Neural cell (in vitro differentiated cells): Measurements from ENCODE around the gene CDX1. TPM values are rescaled to one million over a fixed set of nuclear protein-coding genes. Genes with fewer than 3 reads are reported as not detected.

Experiments used
- H2AFZ ChIP-seq: fragments of 200-600, 300-800 bp; sonication (generic), shearing (Covaris generic); 2 replicates; pipeline ENCODE4 v1.6.0; 2014; ENCODE audit warnings: low read depth, mild to moderate bottlenecking, antibody characterized with exemption, low read length, moderate library complexity
- H3F3A ChIP-seq: fragments of 200-600 bp; shearing (Covaris generic); 2 replicates; pipeline ENCODE4 v1.6.1; 2016; ENCODE audit warnings: mild to moderate bottlenecking, moderate library complexity, mixed read lengths, antibody characterized with exemption, low read length; ENCODE audit not compliant: insufficient read depth, poor library complexity, severe bottlenecking
- H3K27ac ChIP-seq: fragments of 200-600, 300-800 bp; sonication (generic), shearing (Covaris generic); 2 replicates; pipeline ENCODE4 v1.5.1; 2014; ENCODE audit warnings: mild to moderate bottlenecking, low read length, moderate library complexity
- H3K27me3 ChIP-seq: fragments of 300-800, 200-600 bp; sonication (generic), shearing (Covaris generic); 2 replicates; pipeline ENCODE4 v1.6.0; 2014; ENCODE audit warnings: mild to moderate bottlenecking, low read depth, low read length, moderate library complexity; ENCODE audit not compliant: insufficient read depth
- H3K36me3 ChIP-seq: fragments of 300-800, 200-600 bp; sonication (generic), shearing (Covaris generic); 2 replicates; pipeline ENCODE4 v1.5.1; 2014; ENCODE audit warnings: mild to moderate bottlenecking, antibody characterized with exemption, low read length, moderate library complexity; ENCODE audit not compliant: insufficient read depth
- H3K4me2 ChIP-seq: fragments of 300-800, 200-600 bp; sonication (generic), shearing (Covaris generic); 2 replicates; pipeline ENCODE4 v1.6.0; 2014; ENCODE audit warnings: mild to moderate bottlenecking, low read length
- H3K4me3 ChIP-seq: fragments of 300-800, 200-600 bp; sonication (generic), shearing (Covaris generic); 2 replicates; pipeline ENCODE4 v1.5.1; 2014; ENCODE audit warnings: mild to moderate bottlenecking, low read length, moderate library complexity
- H3K79me2 ChIP-seq: fragments of 200-600 bp; shearing (Covaris generic); replicated peaks from 2 replicates; pipeline ENCODE4 v1.6.0; 2014; ENCODE audit warnings: mild to moderate bottlenecking, low read length, moderate library complexity; ENCODE audit not compliant: insufficient read depth
- H3K9ac ChIP-seq: fragments of 300-800, 200-600 bp; sonication (generic), shearing (Covaris generic); 2 replicates; pipeline ENCODE4 v1.6.1; 2016; ENCODE audit warnings: mild to moderate bottlenecking, low read length, mixed read lengths
- H3K9me2 ChIP-seq: fragments of 200-600 bp; shearing (Covaris generic); 2 replicates; pipeline ENCODE4 v1.6.1; 2016; ENCODE audit warnings: mild to moderate bottlenecking, low read length, mixed read lengths; ENCODE audit not compliant: insufficient read depth
- H3K9me3 ChIP-seq: fragments of 200-600, 300-800 bp; sonication (generic), shearing (Covaris generic); 2 replicates; pipeline ENCODE4 v1.6.1; 2016; ENCODE audit warnings: mild to moderate bottlenecking, mixed run types, low read length, moderate library complexity, mixed read lengths
- H4K20me1 ChIP-seq: fragments of 200-600 bp; shearing (Covaris generic); 2 replicates; pipeline ENCODE4 v1.6.1; 2016; ENCODE audit warnings: mild to moderate bottlenecking, mixed run types; ENCODE audit not compliant: insufficient read depth
- EP300 ChIP-seq: fragments of 450-650 bp; conservative IDR thresholded peaks from 2 replicates; pipeline ENCODE4 v1.6.1; 2014; ENCODE audit warnings: antibody characterized with exemption, mild to moderate bottlenecking, moderate library complexity; ENCODE audit not compliant: poor library complexity, severe bottlenecking
- EZH2 ChIP-seq: fragments of 200-600, 300-800 bp; shearing (Covaris generic), sonication (generic); IDR thresholded peaks from 2 replicates; pipeline ENCODE4 v1.6.1; 2014; ENCODE audit warnings: antibody characterized with exemption, low read length, borderline replicate concordance, mild to moderate bottlenecking; ENCODE audit not compliant: insufficient read depth, poor library complexity, severe bottlenecking
- MXI1 ChIP-seq: fragments of 450-650 bp; conservative IDR thresholded peaks from 2 replicates; pipeline ENCODE4 v1.6.1; 2014; ENCODE audit warnings: antibody characterized with exemption, mild to moderate bottlenecking; ENCODE audit not compliant: poor library complexity, severe bottlenecking
- POLR2AphosphoS5 ChIP-seq: IDR thresholded peaks from 2 replicates; pipeline ENCODE4 v1.6.1; 2012
- RAD21 ChIP-seq: fragments of 450-650 bp; conservative IDR thresholded peaks from 2 replicates; pipeline ENCODE4 v1.6.1; 2014; ENCODE audit warnings: antibody characterized with exemption, mild to moderate bottlenecking, moderate library complexity
- REST ChIP-seq: IDR thresholded peaks from 2 replicates; pipeline ENCODE4 v1.6.1; 2012; ENCODE audit warnings: borderline replicate concordance
- SMC3 ChIP-seq: fragments of 450-650 bp; conservative IDR thresholded peaks from 2 replicates; pipeline ENCODE4 v1.6.1; 2014; ENCODE audit warnings: antibody characterized with exemption, mild to moderate bottlenecking, moderate library complexity; ENCODE audit not compliant: poor library complexity
- TAF1 ChIP-seq: IDR thresholded peaks from 2 replicates; pipeline ENCODE4 v1.6.1; 2012; ENCODE audit warnings: low read depth
- polyA plus RNA-seq: library from polyadenylated mRNA; depleted of rRNA; stranded (reverse); fragments of >200 nt; gene quantifications from 2 replicates; pipeline ENCODE4 v1.2.3, GENCODE V29; 2014
- TF ChIP-seq, protein P1 (sequence below): fragments of 450-650 bp; IDR thresholded peaks from 2 replicates; pipeline ENCODE4 v1.5.1; 2014; ENCODE audit warnings: antibody characterized with exemption, mild to moderate bottlenecking, moderate library complexity; ENCODE audit not compliant: poor library complexity, severe bottlenecking

The CDX1 gene
- polyA plus RNA-seq, 1 donor from 2014 or later: not detected

- H3K27ac ChIP-seq: no peak overlapping the region
- no peaks in the 10 kb centered on the region for H3K79me2 ChIP-seq
- no peak overlapping the region for H3K4me3 ChIP-seq
- H3K36me3 ChIP-seq: no peaks in the 10 kb centered on the region
- H4K20me1 ChIP-seq: no peaks in the 10 kb centered on the region
- no peak overlapping the region for H3K9ac ChIP-seq
- no peaks in the 10 kb centered on the region for H3K9me3 ChIP-seq
- H3K4me2 ChIP-seq: no peak overlapping the region
- H3K9me2 ChIP-seq: no peaks in the 10 kb centered on the region
- H3F3A ChIP-seq: no peaks in the 10 kb centered on the region
- H3K27me3 ChIP-seq: no peaks in the 10 kb centered on the region
- no peak overlapping the region for H2AFZ ChIP-seq
- TF ChIP-seq EP300 (no peak), TAF1 (no peak), RAD21 (peak; percentile 95), REST (no peak), MXI1 (no peak), EZH2 (no peak), SMC3 (peak; percentile 95), POLR2AphosphoS5 (peak; percentile 6)
- TF ChIP-seq, protein P1, sequence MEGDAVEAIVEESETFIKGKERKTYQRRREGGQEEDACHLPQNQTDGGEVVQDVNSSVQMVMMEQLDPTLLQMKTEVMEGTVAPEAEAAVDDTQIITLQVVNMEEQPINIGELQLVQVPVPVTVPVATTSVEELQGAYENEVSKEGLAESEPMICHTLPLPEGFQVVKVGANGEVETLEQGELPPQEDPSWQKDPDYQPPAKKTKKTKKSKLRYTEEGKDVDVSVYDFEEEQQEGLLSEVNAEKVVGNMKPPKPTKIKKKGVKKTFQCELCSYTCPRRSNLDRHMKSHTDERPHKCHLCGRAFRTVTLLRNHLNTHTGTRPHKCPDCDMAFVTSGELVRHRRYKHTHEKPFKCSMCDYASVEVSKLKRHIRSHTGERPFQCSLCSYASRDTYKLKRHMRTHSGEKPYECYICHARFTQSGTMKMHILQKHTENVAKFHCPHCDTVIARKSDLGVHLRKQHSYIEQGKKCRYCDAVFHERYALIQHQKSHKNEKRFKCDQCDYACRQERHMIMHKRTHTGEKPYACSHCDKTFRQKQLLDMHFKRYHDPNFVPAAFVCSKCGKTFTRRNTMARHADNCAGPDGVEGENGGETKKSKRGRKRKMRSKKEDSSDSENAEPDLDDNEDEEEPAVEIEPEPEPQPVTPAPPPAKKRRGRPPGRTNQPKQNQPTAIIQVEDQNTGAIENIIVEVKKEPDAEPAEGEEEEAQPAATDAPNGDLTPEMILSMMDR: peak; percentile 94
These were observed 51.5 kb downstream of the CDX1 start for GRCh38 chr5:150217873-150218692.

GRCh38 chr5:150218693-150219035, 52.1 kb downstream of the CDX1 start:
- no peak overlapping the region for H3K9ac ChIP-seq
- H3K27ac ChIP-seq: no peak overlapping the region
- no peaks in the 10 kb centered on the region for H3K9me3 ChIP-seq
- no peaks in the 10 kb centered on the region for H3K79me2 ChIP-seq
- H3K4me3 ChIP-seq: no peak overlapping the region
- no peak overlapping the region for H2AFZ ChIP-seq
- H3F3A ChIP-seq: no peaks in the 10 kb centered on the region
- H3K4me2 ChIP-seq: no peak overlapping the region
- no peaks in the 10 kb centered on the region for H4K20me1 ChIP-seq
- TF ChIP-seq EZH2 (no peak), MXI1 (no peak), SMC3 (no peak), EP300 (no peak), RAD21 (no peak), TAF1 (no peak), POLR2AphosphoS5 (no peak), REST (no peak)
- TF ChIP-seq, protein P1: no peak
- H3K36me3 ChIP-seq: no peaks in the 10 kb centered on the region
- H3K27me3 ChIP-seq: no peaks in the 10 kb centered on the region
- H3K9me2 ChIP-seq: no peaks in the 10 kb centered on the region
